SK-N-SH (cell line): ENCODE data around the gene EIF2S1. TPM values are rescaled to one million over a fixed set of nuclear protein-coding genes. Genes with fewer than 3 reads are reported as not detected.

Experiments
- CTCF ChIA-PET: fragments of 300-600, 350-600 bp; formaldehyde crosslinking; extraction: SDS; loops from one replicate; lab custom pipeline; 2021; lab: Yijun Ruan, JAX
- POLR2A ChIA-PET: fragments of 350-600 bp; sonication (Branson Sonifier 250); formaldehyde crosslinking; extraction: SDS; loops from one replicate; lab custom pipeline; 2020; ENCODE audit warnings: antibody characterized with exemption, inconsistent platforms; lab: Yijun Ruan, JAX
- DNase-seq: peaks from one replicate; pipeline ENCODE4 v3.0.0; 2012
- H2AFZ ChIP-seq: fragments of 200-600 bp; sonication (generic); 2 replicates; pipeline ENCODE4 v1.8.1; 2016; ENCODE audit warnings: antibody characterized with exemption, mild to moderate bottlenecking, low read depth
- H3F3A ChIP-seq: fragments of 200-600 bp; sonication (generic); replicated peaks from 2 replicates; pipeline ENCODE3; 2016; ENCODE audit warnings: antibody characterized with exemption, mild to moderate bottlenecking; ENCODE audit not compliant: insufficient read depth
- H3K27ac ChIP-seq, 2 experiments: fragments of 200-500 bp in 1 of 2; fragments of 200-600 bp in 1 of 2; sonication (Bioruptor generic) in 1 of 2; sonication (generic), shearing (Covaris generic) in 1 of 2; 2 replicates each; pipeline versions ENCODE4 v1.5.1 to v1.6.1; 2014 to 2016; ENCODE audit warnings: low read depth in 2 of 2, inconsistent platforms in 1 of 2, low read length in 1 of 2, mild to moderate bottlenecking in 1 of 2, mixed read lengths in 1 of 2
- H3K27me3 ChIP-seq: fragments of 200-600 bp; sonication (generic), shearing (Covaris generic); 2 replicates; pipeline ENCODE4 v1.6.1; 2016; ENCODE audit warnings: mixed run types; ENCODE audit not compliant: insufficient read depth
- H3K36me3 ChIP-seq, 2 experiments: fragments of 200-500 bp in 1 of 2; fragments of 200-600 bp in 1 of 2; sonication (Bioruptor generic) in 1 of 2; sonication (generic) in 1 of 2; replicated peaks in 1 of 2; 2 replicates each; pipeline versions ENCODE3 to v1.5.1; 2014 to 2016; ENCODE audit warnings: low read length in 1 of 2, mild to moderate bottlenecking in 1 of 2; ENCODE audit not compliant: insufficient read depth in 2 of 2, control insufficient read depth in 1 of 2
- H3K4me1 ChIP-seq, 2 experiments: fragments of 200-500 bp in 1 of 2; fragments of 200-600 bp in 1 of 2; sonication (Bioruptor generic) in 1 of 2; sonication (generic), shearing (Covaris generic) in 1 of 2; 2 replicates each; pipeline versions ENCODE4 v1.5.1 to v1.6.1; 2014 to 2016; ENCODE audit warnings: low read depth in 1 of 2, low read length in 1 of 2, mixed run types in 1 of 2; ENCODE audit not compliant: insufficient read depth in 2 of 2, control insufficient read depth in 1 of 2
- H3K4me2 ChIP-seq: fragments of 200-600 bp; sonication (generic), shearing (Covaris generic); 2 replicates; pipeline ENCODE4 v1.6.1; 2017; ENCODE audit warnings: mixed run types
- H3K4me3 ChIP-seq, 2 experiments: fragments of 200-500 bp in 1 of 2; fragments of 200-600 bp in 1 of 2; sonication (Bioruptor generic) in 1 of 2; sonication (generic), shearing (Covaris generic) in 1 of 2; 2 replicates each; pipeline versions ENCODE4 v1.5.1 to v1.8.1; 2014 to 2016; ENCODE audit warnings: low read depth in 2 of 2, inconsistent platforms in 1 of 2, low read length in 1 of 2, mild to moderate bottlenecking in 1 of 2, mixed read lengths in 1 of 2, moderate library complexity in 1 of 2
- H3K79me2 ChIP-seq: fragments of 200-600 bp; sonication (generic); 2 replicates; pipeline ENCODE4 v1.8.1; 2017; ENCODE audit warnings: mild to moderate bottlenecking; ENCODE audit not compliant: insufficient read depth
- H3K9ac ChIP-seq: fragments of 200-600 bp; sonication (generic); 2 replicates; pipeline ENCODE4 v1.6.1; 2017; ENCODE audit warnings: mixed run types
- H3K9me2 ChIP-seq: fragments of 200-600 bp; sonication (generic); 2 replicates; pipeline ENCODE4 v1.6.1; 2017; ENCODE audit warnings: mixed run types
- H3K9me3 ChIP-seq: fragments of 200-600 bp; sonication (generic); 2 replicates; pipeline ENCODE4 v1.6.1; 2017; ENCODE audit warnings: mixed run types, mild to moderate bottlenecking, moderate library complexity
- H4K20me1 ChIP-seq: fragments of 200-600 bp; sonication (generic); 2 replicates; pipeline ENCODE4 v1.6.1; 2017; ENCODE audit warnings: mild to moderate bottlenecking, mixed run types; ENCODE audit not compliant: insufficient read depth
- CHD2 ChIP-seq: fragments of 150-350 bp; IDR thresholded peaks from 2 replicates; pipeline ENCODE4 v1.6.1; 2018; ENCODE audit warnings: low read length; ENCODE audit not compliant: partially characterized antibody
- EP300 ChIP-seq, 2 experiments: IDR thresholded peaks; 2 replicates each; pipeline versions ENCODE4 v1.4.0 to v1.6.1; 2012; ENCODE audit warnings: borderline replicate concordance in 1 of 2, low read depth in 1 of 2, low read length in 1 of 2
- JUND ChIP-seq: IDR thresholded peaks from 2 replicates; pipeline ENCODE4 v1.4.0; 2012
- MAX ChIP-seq: IDR thresholded peaks from 2 replicates; pipeline ENCODE4 v1.4.0; 2012; ENCODE audit warnings: low read depth
- MEF2A ChIP-seq: IDR thresholded peaks from 2 replicates; pipeline ENCODE4 v1.4.0; 2012; ENCODE audit warnings: low read depth, borderline replicate concordance
- NFIC ChIP-seq: IDR thresholded peaks from 2 replicates; pipeline ENCODE4 v1.4.0; 2012; ENCODE audit warnings: borderline replicate concordance
- RAD21 ChIP-seq: IDR thresholded peaks from 2 replicates; pipeline ENCODE4 v1.6.1; 2012; ENCODE audit warnings: mild to moderate bottlenecking, low read length
- RXRA ChIP-seq: IDR thresholded peaks from 2 replicates; pipeline ENCODE4 v1.4.0; 2012; ENCODE audit warnings: low read depth, mild to moderate bottlenecking, borderline replicate concordance
- TEAD4 ChIP-seq: IDR thresholded peaks from 2 replicates; pipeline ENCODE4 v1.4.0; 2012; ENCODE audit warnings: mild to moderate bottlenecking, borderline replicate concordance; ENCODE audit not compliant: insufficient read depth
- YY1 ChIP-seq: IDR thresholded peaks from 2 replicates; pipeline ENCODE4 v1.4.0; 2012; ENCODE audit warnings: low read depth, mild to moderate bottlenecking
- WGBS: methylation state at CpG from one replicate; pipeline ENCODE4 v1.1.6; 2017; ENCODE audit warnings: low lambda C conversion rate; 5-methylcytosine and 5-hydroxymethylcytosine counted together
- polyA plus RNA-seq, 3 experiments: library from polyadenylated mRNA; depleted of rRNA; stranded (reverse); fragments of >200 nt; gene quantifications; 2 replicates each; pipeline ENCODE4 v1.2.3, GENCODE V29; 2012
- TF ChIP-seq, protein P1 (sequence below): IDR thresholded peaks from 2 replicates; pipeline ENCODE4 v1.4.0; 2012; ENCODE audit warnings: low read depth, borderline replicate concordance
- TF ChIP-seq, protein P2 (sequence below): IDR thresholded peaks from 2 replicates; pipeline ENCODE4; 2012

Gene EIF2S1
- polyA plus RNA-seq, 1 of the 3 experiments (the other 2 are of a cell fraction) = 57.2 TPM

DNA sequence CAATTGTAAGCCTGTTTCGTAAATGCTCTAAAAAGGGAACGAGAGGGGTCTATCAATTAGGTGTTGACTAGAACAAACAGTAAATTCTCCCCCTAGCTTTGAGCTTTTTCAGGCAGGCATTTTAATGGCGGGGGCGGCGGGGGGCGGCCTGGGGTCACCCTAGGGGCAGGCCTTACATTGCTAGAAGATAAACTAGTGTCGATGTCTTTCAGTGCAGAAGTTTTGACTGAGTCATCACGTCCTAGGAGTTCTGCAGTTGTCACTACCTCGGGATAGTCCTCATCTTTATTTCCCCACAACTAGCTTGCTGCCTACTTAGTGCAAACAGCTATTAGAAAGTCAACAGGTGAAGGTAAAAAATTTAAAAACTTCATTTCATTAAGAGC, 2.2 kb upstream of the EIF2S1 start:
- POLR2A ChIA-PET = no interaction called here
- H3K27me3 ChIP-seq = no peaks in the 10 kb centered on the region
- H3K27ac ChIP-seq = peak overlapping the region in 1 of 2 experiments; percentile 96; a peak in 1 of 4 replicates
- H3K4me1 ChIP-seq = peaks cover 22 to 23% of the 10 kb centered on the region in 2 experiments; a peak in 3 of 4 replicates
- WGBS = 57% methylated on average over 9 of the region's 9 CpGs
- H3K36me3 ChIP-seq = peaks cover 13 to 22% of the 10 kb centered on the region in 2 experiments
- H3K9me3 ChIP-seq = no peaks in the 10 kb centered on the region
- peaks cover 9% of the 10 kb centered on the region for H3F3A ChIP-seq
- CTCF ChIA-PET = no interaction called here
- peak overlapping the region; percentile 85 for H3K4me2 ChIP-seq
- no peak for DNase-seq
- peaks cover 92% of the 10 kb centered on the region for H3K79me2 ChIP-seq
- H4K20me1 ChIP-seq = peaks cover 33% of the 10 kb centered on the region
- H3K9ac ChIP-seq = peak overlapping the region; percentile 93; the same call in 1 of the 2 replicates
- peak overlapping the region; percentile 78 to 99; a peak in 3 of 4 replicates for H3K4me3 ChIP-seq
- TF ChIP-seq RXRA (no peak), NFIC (no peak), EP300 (IDR thresholded peaks at IDR 0.05; ENCODE audit: borderline replicate concordance in 1 of 2, low read depth in 1 of 2, low read length in 1 of 2) (no peak), TEAD4 (no peak)
- TF ChIP-seq, protein P1, sequence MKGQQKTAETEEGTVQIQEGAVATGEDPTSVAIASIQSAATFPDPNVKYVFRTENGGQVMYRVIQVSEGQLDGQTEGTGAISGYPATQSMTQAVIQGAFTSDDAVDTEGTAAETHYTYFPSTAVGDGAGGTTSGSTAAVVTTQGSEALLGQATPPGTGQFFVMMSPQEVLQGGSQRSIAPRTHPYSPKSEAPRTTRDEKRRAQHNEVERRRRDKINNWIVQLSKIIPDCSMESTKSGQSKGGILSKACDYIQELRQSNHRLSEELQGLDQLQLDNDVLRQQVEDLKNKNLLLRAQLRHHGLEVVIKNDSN = no peak
- H2AFZ ChIP-seq = no peak overlapping the region
- H3K9me2 ChIP-seq = no peaks in the 10 kb centered on the region

GRCh38 chr14:67358924-67359774, 979 bp upstream of the EIF2S1 start:
- Histone ChIP-seq H2AFZ (peak overlapping the region; percentile 58; the same call in 1 of the 2 replicates), H3K9me2 (no peaks in the 10 kb centered on the region), H3K4me3 (peak overlapping the region; percentile 78 to 99), H3K27me3 (no peaks in the 10 kb centered on the region), H3K79me2 (peaks cover 92% of the 10 kb centered on the region)
- WGBS = 1% methylated on average over 34 of the region's 38 CpGs
- TF ChIP-seq CHD2 = no peak
- TF ChIP-seq, protein P2, sequence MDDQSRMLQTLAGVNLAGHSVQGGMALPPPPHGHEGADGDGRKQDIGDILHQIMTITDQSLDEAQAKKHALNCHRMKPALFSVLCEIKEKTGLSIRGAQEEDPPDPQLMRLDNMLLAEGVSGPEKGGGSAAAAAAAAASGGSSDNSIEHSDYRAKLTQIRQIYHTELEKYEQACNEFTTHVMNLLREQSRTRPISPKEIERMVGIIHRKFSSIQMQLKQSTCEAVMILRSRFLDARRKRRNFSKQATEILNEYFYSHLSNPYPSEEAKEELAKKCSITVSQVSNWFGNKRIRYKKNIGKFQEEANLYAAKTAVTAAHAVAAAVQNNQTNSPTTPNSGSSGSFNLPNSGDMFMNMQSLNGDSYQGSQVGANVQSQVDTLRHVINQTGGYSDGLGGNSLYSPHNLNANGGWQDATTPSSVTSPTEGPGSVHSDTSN = peak; percentile 50; the same call in 1 of the 2 replicates
- TF ChIP-seq, protein P1 = no peak
- no peak for TF ChIP-seq MAX
- TF ChIP-seq YY1 = 0 out of 2 replicates have a peak, but pooled peaks have one; percentile 55
- no peak for TF ChIP-seq RAD21
- TF ChIP-seq MEF2A = no peak
- TF ChIP-seq JUND = peak; percentile 15; the same call in 1 of the 2 replicates
- TF ChIP-seq, all 33 proteins: peak for 3
- DNase-seq = no peak
- Histone ChIP-seq H3K27ac (peak overlapping the region; percentile 78 to 96), H3K9ac (peak overlapping the region; percentile 93), H3K9me3 (no peaks in the 10 kb centered on the region), H3F3A (peaks cover 9% of the 10 kb centered on the region), H4K20me1 (peaks cover 41% of the 10 kb centered on the region), H3K4me1 (peaks cover 22 to 23% of the 10 kb centered on the region in 2 experiments; a peak in 3 of 4 replicates), H3K36me3 (peaks cover 23% of the 10 kb centered on the region in 2 experiments), H3K4me2 (peak overlapping the region; percentile 85)
- CTCF ChIA-PET = interaction anchor here (0.5 to 1.9 kb wide), 37 partner anchors 9 to 1806 kb away, joined by 3 to 20 read pairs (median 4); partner anchors contain the start of genes PALS1 and PIGH
- POLR2A ChIA-PET = no interaction called here
